Liver (tissue), 9 donors: ENCODE measurements around the gene ACSF2. TPM values are rescaled to one million over a fixed set of nuclear protein-coding genes. Genes with fewer than 3 reads are reported as not detected.

ENCODE experiments used
- DNase-seq: peaks from one replicate; pipeline ENCODE4 v3.0.0-alpha.2; 2017; ENCODE audit warnings: low spot score
- H3K27ac ChIP-seq, 2 donors: one replicate each; pipeline ENCODE4 v1.7.0; 2013; ENCODE audit warnings: inconsistent platforms in 2 of 2, low read length in 2 of 2, control low read depth in 1 of 2, low read depth in 1 of 2, mild to moderate bottlenecking in 1 of 2
- H3K27me3 ChIP-seq, 4 donors: one replicate each; pipeline versions ENCODE4 v1.6.1 to v1.7.0; 2013; ENCODE audit warnings: low read length in 3 of 4, inconsistent platforms in 1 of 4, mild to moderate bottlenecking in 1 of 4, moderate library complexity in 1 of 4; ENCODE audit not compliant: control insufficient read depth in 4 of 4, insufficient read depth in 4 of 4
- H3K36me3 ChIP-seq, 4 donors: one replicate each; pipeline versions ENCODE4 v1.6.1 to v1.7.0; 2013; ENCODE audit warnings: low read length in 3 of 4, mild to moderate bottlenecking in 3 of 4, low read depth in 1 of 4, moderate library complexity in 1 of 4; ENCODE audit not compliant: control insufficient read depth in 4 of 4, insufficient read depth in 3 of 4
- H3K4me1 ChIP-seq, 4 donors: one replicate each; pipeline versions ENCODE4 v1.6.1 to v1.7.0; 2013; ENCODE audit warnings: low read length in 3 of 4, mild to moderate bottlenecking in 3 of 4, moderate library complexity in 1 of 4; ENCODE audit not compliant: control insufficient read depth in 4 of 4, insufficient read depth in 4 of 4
- H3K4me3 ChIP-seq, 3 donors: one replicate each; pipeline versions ENCODE4 v1.6.1 to v1.7.0; 2013; ENCODE audit warnings: low read length in 3 of 3, control low read depth in 1 of 3, low read depth in 1 of 3, mild to moderate bottlenecking in 1 of 3
- H3K9ac ChIP-seq, 2 donors: one replicate each; pipeline ENCODE4 v1.7.0; 2013; ENCODE audit warnings: low read length in 2 of 2, mild to moderate bottlenecking in 2 of 2, moderate library complexity in 2 of 2, control low read depth in 1 of 2, low read depth in 1 of 2
- H3K9me3 ChIP-seq, 4 donors: one replicate each; pipeline versions ENCODE4 v1.6.1 to v1.7.0; 2013; ENCODE audit warnings: low read length in 3 of 4; ENCODE audit not compliant: control insufficient read depth in 4 of 4
- EGR1 ChIP-seq, 2 donors: IDR thresholded peaks; 2 replicates each; pipeline ENCODE4 v1.6.1; 2016 to 2018; ENCODE audit warnings: antibody characterized with exemption in 2 of 2, low read depth in 2 of 2
- FOXA1 ChIP-seq: IDR thresholded peaks from 2 replicates; pipeline ENCODE4 v1.6.1; 2016; ENCODE audit warnings: antibody characterized with exemption
- FOXA2 ChIP-seq: IDR thresholded peaks from 2 replicates; pipeline ENCODE4 v1.6.1; 2016; ENCODE audit warnings: antibody characterized with exemption
- GABPA ChIP-seq, 2 donors: IDR thresholded peaks in 1 of 2; conservative IDR thresholded peaks in 1 of 2; 2 replicates each; pipeline ENCODE4 v1.6.1; 2016; ENCODE audit warnings: antibody characterized with exemption in 2 of 2, mild to moderate bottlenecking in 1 of 2, moderate library complexity in 1 of 2
- HNF4A ChIP-seq, 2 donors: conservative IDR thresholded peaks; 2 replicates each; pipeline ENCODE4 v1.6.1; 2016; ENCODE audit warnings: antibody characterized with exemption in 2 of 2, mild to moderate bottlenecking in 2 of 2
- HNF4G ChIP-seq: IDR thresholded peaks from 2 replicates; pipeline ENCODE4 v1.6.1; 2016; ENCODE audit warnings: antibody characterized with exemption
- JUND ChIP-seq, 2 donors: IDR thresholded peaks; 2 replicates each; pipeline ENCODE4 v1.6.1; 2016; ENCODE audit warnings: antibody characterized with exemption in 2 of 2
- MAX ChIP-seq: IDR thresholded peaks from 2 replicates; pipeline ENCODE4 v1.6.1; 2016; ENCODE audit warnings: antibody characterized with exemption
- NR2F2 ChIP-seq: IDR thresholded peaks from 2 replicates; pipeline ENCODE4 v1.6.1; 2016; ENCODE audit warnings: antibody characterized with exemption
- RAD21 ChIP-seq, 2 donors: IDR thresholded peaks; 2 replicates each; pipeline ENCODE4 v1.6.1; 2016; ENCODE audit warnings: antibody characterized with exemption in 2 of 2, mild to moderate bottlenecking in 2 of 2
- REST ChIP-seq: IDR thresholded peaks from 2 replicates; pipeline ENCODE4 v1.6.1; 2016; ENCODE audit warnings: antibody characterized with exemption, mild to moderate bottlenecking
- RXRA ChIP-seq, 2 donors: IDR thresholded peaks; 2 replicates each; pipeline ENCODE4 v1.6.1; 2017 to 2018; ENCODE audit warnings: antibody characterized with exemption in 2 of 2, mild to moderate bottlenecking in 1 of 2
- SP1 ChIP-seq: IDR thresholded peaks from 2 replicates; pipeline ENCODE4 v1.6.1; 2018; ENCODE audit warnings: antibody characterized with exemption, mild to moderate bottlenecking
- TAF1 ChIP-seq: conservative IDR thresholded peaks from 2 replicates; pipeline ENCODE4 v1.6.1; 2016; ENCODE audit warnings: antibody characterized with exemption, mild to moderate bottlenecking
- YY1 ChIP-seq: IDR thresholded peaks from 2 replicates; pipeline ENCODE4 v1.6.1; 2016; ENCODE audit warnings: antibody characterized with exemption, mild to moderate bottlenecking
- WGBS: extraction: QIAGEN DNeasy Blood & Tissue Kit; methylation state at CpG from one replicate; pipeline ENCODE4 v1.1.7; 2013; 5-methylcytosine and 5-hydroxymethylcytosine counted together
- polyA plus RNA-seq, 2 donors: library from polyadenylated mRNA; stranded (reverse) in 1 of 2; unstranded in 1 of 2; fragments of 200-250 nt in 1 of 2; fragments of >200 nt in 1 of 2; fragmentation: Nextera tagmentation in 1 of 2; extraction: Ambion mirVana in 1 of 2; gene quantifications; one replicate each; pipeline versions ENCODE4 v1.2.1 to v1.2.3, GENCODE V29; 2013 to 2015
- total RNA-seq, 2 donors: library from RNA; depleted of rRNA; stranded (reverse); fragments of >200 nt; gene quantifications; one replicate each; pipeline ENCODE4 v1.2.3, GENCODE V29; 2014
- TF ChIP-seq, protein P1 (sequence below): IDR thresholded peaks from 2 replicates; pipeline ENCODE4 v1.6.1; 2016; ENCODE audit warnings: antibody characterized with exemption
- TF ChIP-seq, protein P2 (sequence below): fragments of 150-350 bp; IDR thresholded peaks from 2 replicates; pipeline ENCODE4 v1.5.1; 2017; ENCODE audit warnings: improper control_type of control experiment, low read depth, low read length; ENCODE audit not compliant: missing input control
- TF ChIP-seq, protein P3 (sequence below): IDR thresholded peaks from 2 replicates; pipeline ENCODE4 v1.6.1; 2016; ENCODE audit warnings: antibody characterized with exemption
- donor health status: healthy.
- donor health status: healthy.
- donor health status: healthy.
- donor health status: healthy.
- donor health status: healthy.

ACSF2 gene
- total and polyA plus RNA-seq, 4 donors, result 18.9 to 34.3 (median 21.1) TPM

- DNase-seq, result no peak
- no peaks in the 10 kb centered on the region for H3K9me3 ChIP-seq
- no peak overlapping the region for H3K27ac ChIP-seq
- H3K36me3 ChIP-seq, result peaks cover 0 to 5% (median under 1%) of the 10 kb centered on the region in 4 donors
- no peak overlapping the region for H3K4me3 ChIP-seq
- no peak overlapping the region for H3K9ac ChIP-seq
- H3K27me3 ChIP-seq, result no peaks in the 10 kb centered on the region
- TF ChIP-seq TAF1 (no peak), SP1 (no peak), HNF4A (conservative IDR thresholded peaks at IDR 0.05) (no peak)
- WGBS, result 78% methylated on average over 1 of the region's 1 CpG
- no peaks in the 10 kb centered on the region for H3K4me1 ChIP-seq
These were observed 65.5 kb downstream of the ACSF2 start for GRCh38 chr17:50491505-50491904.

DNA sequence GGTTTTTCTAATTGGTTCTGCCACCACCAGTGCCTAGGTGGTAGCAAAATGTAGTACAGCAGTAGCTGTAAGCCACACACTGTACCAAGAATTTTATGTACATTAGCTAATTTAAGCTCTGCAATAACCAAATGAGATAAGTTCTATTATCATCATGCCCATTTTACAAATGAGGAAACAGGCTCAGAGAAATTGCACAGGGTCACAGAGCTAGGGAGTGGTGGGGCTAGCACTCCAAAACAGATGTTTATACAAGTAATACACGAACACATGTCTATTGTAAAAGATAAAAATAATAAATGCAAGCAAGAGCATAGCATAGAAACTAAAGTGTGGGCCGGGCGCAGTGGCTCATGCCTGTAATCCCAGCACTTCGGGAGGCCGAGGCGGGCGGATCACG lies 66.2 kb downstream of the ACSF2 start:
- DNase-seq, result no peak
- Histone ChIP-seq H3K9me3 (no peaks in the 10 kb centered on the region), H3K36me3 (peaks cover 0 to 3% (median under 1%) of the 10 kb centered on the region in 4 donors), H3K4me1 (no peaks in the 10 kb centered on the region), H3K4me3 (no peak overlapping the region), H3K9ac (no peak overlapping the region), H3K27ac (no peak overlapping the region), H3K27me3 (no peaks in the 10 kb centered on the region)
- 92% methylated on average over 8 of the region's 8 CpGs for WGBS
- no peak for TF ChIP-seq MAX
- no peak for TF ChIP-seq REST
- TF ChIP-seq HNF4A (conservative IDR thresholded peaks at IDR 0.05), result no peak
- no peak for TF ChIP-seq RAD21 (IDR thresholded peaks at IDR 0.05)
- TF ChIP-seq TAF1, result no peak
- no peak for TF ChIP-seq YY1
- TF ChIP-seq, protein P1, sequence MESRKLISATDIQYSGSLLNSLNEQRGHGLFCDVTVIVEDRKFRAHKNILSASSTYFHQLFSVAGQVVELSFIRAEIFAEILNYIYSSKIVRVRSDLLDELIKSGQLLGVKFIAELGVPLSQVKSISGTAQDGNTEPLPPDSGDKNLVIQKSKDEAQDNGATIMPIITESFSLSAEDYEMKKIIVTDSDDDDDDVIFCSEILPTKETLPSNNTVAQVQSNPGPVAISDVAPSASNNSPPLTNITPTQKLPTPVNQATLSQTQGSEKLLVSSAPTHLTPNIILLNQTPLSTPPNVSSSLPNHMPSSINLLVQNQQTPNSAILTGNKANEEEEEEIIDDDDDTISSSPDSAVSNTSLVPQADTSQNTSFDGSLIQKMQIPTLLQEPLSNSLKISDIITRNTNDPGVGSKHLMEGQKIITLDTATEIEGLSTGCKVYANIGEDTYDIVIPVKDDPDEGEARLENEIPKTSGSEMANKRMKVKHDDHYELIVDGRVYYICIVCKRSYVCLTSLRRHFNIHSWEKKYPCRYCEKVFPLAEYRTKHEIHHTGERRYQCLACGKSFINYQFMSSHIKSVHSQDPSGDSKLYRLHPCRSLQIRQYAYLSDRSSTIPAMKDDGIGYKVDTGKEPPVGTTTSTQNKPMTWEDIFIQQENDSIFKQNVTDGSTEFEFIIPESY, result no peak
- no peak for TF ChIP-seq HNF4G
- no peak for TF ChIP-seq GABPA (IDR thresholded peaks at IDR 0.05 in 1 of 2, conservative IDR thresholded peaks at IDR 0.05 in 1 of 2)
- TF ChIP-seq RXRA (IDR thresholded peaks at IDR 0.05), result no peak
- no peak for TF ChIP-seq FOXA1
- no peak for TF ChIP-seq EGR1 (IDR thresholded peaks at IDR 0.05; ENCODE audit: low read depth in 2 of 2)
- TF ChIP-seq FOXA2, result no peak
- TF ChIP-seq, protein P2, sequence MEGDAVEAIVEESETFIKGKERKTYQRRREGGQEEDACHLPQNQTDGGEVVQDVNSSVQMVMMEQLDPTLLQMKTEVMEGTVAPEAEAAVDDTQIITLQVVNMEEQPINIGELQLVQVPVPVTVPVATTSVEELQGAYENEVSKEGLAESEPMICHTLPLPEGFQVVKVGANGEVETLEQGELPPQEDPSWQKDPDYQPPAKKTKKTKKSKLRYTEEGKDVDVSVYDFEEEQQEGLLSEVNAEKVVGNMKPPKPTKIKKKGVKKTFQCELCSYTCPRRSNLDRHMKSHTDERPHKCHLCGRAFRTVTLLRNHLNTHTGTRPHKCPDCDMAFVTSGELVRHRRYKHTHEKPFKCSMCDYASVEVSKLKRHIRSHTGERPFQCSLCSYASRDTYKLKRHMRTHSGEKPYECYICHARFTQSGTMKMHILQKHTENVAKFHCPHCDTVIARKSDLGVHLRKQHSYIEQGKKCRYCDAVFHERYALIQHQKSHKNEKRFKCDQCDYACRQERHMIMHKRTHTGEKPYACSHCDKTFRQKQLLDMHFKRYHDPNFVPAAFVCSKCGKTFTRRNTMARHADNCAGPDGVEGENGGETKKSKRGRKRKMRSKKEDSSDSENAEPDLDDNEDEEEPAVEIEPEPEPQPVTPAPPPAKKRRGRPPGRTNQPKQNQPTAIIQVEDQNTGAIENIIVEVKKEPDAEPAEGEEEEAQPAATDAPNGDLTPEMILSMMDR, result no peak
- TF ChIP-seq NR2F2, result no peak
- no peak for TF ChIP-seq SP1
- no peak for TF ChIP-seq JUND (IDR thresholded peaks at IDR 0.05)
- TF ChIP-seq, protein P3, sequence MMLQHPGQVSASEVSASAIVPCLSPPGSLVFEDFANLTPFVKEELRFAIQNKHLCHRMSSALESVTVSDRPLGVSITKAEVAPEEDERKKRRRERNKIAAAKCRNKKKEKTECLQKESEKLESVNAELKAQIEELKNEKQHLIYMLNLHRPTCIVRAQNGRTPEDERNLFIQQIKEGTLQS, result no peak
